HCT116 (cell line): ENCODE results near the gene HEMK1.

Source experiments
- TF ChIP-seq, protein P1 (sequence below), 3 experiments: fragments of 200-600 bp in 1 of 3; sonication (generic) in 1 of 3; IDR thresholded peaks in 2 of 3; conservative IDR thresholded peaks in 1 of 3; 2 replicates each; pipeline ENCODE4 v1.5.1; 2012 to 2017; ENCODE audit warnings: low read depth in 2 of 3, low read length in 2 of 3, antibody characterized with exemption in 1 of 3, borderline replicate concordance in 1 of 3, control low read depth in 1 of 3, mild to moderate bottlenecking in 1 of 3, mixed read lengths in 1 of 3, mixed run types in 1 of 3, moderate library complexity in 1 of 3; ENCODE audit not compliant: insufficient read depth in 1 of 3
- TF ChIP-seq, protein P2 (sequence below): IDR thresholded peaks from 2 replicates; pipeline ENCODE4 v1.6.1; 2012; ENCODE audit warnings: low read depth

DNA sequence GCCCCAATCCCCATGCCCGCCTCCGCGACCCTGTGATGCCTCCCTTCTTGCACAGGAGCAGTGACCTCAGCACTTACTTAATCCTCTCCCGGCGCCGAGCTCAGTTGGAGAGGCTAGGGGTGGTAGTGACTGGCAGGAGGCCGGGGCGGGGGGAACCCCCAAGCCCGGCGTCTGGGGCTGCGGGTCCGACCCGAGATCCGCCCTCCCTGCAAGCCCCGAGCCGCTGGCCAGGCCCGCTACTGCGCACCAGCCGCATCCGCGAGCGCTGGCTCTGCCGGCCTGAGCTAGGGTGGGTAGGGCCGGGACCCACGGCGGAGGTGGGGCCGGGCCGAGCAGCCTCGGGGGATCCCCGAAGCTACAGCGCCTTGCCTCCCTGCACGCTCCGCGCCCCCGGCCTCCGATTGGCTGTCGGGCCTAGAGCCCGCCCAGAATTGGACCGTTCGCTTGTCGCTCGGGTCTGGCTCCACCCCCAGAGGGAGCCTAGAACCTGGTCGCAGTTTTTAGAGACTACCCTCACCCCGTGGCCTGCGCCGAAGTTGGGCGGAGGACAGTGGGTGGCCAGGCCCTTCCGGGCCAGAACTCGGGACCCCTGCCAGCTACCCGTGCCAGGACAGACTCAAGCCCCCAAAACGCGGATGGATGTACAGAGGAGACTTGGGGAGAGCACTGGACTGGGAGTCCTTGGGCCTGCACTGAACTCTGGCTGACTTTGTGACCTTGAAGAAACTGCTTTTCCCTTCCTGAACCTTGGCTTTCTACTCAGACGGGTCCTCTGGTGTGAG lies 1.7 kb upstream of the HEMK1 start, which contains the start of gene C3orf18:
- TF ChIP-seq, protein P1, sequence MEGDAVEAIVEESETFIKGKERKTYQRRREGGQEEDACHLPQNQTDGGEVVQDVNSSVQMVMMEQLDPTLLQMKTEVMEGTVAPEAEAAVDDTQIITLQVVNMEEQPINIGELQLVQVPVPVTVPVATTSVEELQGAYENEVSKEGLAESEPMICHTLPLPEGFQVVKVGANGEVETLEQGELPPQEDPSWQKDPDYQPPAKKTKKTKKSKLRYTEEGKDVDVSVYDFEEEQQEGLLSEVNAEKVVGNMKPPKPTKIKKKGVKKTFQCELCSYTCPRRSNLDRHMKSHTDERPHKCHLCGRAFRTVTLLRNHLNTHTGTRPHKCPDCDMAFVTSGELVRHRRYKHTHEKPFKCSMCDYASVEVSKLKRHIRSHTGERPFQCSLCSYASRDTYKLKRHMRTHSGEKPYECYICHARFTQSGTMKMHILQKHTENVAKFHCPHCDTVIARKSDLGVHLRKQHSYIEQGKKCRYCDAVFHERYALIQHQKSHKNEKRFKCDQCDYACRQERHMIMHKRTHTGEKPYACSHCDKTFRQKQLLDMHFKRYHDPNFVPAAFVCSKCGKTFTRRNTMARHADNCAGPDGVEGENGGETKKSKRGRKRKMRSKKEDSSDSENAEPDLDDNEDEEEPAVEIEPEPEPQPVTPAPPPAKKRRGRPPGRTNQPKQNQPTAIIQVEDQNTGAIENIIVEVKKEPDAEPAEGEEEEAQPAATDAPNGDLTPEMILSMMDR (IDR thresholded peaks at IDR 0.05 in 2 of 3, conservative IDR thresholded peaks at IDR 0.05 in 1 of 3; ENCODE audit: borderline replicate concordance in 1 of 3, insufficient read depth in 1 of 3, low read depth in 2 of 3, low read length in 2 of 3): no peak
- TF ChIP-seq, protein P2, sequence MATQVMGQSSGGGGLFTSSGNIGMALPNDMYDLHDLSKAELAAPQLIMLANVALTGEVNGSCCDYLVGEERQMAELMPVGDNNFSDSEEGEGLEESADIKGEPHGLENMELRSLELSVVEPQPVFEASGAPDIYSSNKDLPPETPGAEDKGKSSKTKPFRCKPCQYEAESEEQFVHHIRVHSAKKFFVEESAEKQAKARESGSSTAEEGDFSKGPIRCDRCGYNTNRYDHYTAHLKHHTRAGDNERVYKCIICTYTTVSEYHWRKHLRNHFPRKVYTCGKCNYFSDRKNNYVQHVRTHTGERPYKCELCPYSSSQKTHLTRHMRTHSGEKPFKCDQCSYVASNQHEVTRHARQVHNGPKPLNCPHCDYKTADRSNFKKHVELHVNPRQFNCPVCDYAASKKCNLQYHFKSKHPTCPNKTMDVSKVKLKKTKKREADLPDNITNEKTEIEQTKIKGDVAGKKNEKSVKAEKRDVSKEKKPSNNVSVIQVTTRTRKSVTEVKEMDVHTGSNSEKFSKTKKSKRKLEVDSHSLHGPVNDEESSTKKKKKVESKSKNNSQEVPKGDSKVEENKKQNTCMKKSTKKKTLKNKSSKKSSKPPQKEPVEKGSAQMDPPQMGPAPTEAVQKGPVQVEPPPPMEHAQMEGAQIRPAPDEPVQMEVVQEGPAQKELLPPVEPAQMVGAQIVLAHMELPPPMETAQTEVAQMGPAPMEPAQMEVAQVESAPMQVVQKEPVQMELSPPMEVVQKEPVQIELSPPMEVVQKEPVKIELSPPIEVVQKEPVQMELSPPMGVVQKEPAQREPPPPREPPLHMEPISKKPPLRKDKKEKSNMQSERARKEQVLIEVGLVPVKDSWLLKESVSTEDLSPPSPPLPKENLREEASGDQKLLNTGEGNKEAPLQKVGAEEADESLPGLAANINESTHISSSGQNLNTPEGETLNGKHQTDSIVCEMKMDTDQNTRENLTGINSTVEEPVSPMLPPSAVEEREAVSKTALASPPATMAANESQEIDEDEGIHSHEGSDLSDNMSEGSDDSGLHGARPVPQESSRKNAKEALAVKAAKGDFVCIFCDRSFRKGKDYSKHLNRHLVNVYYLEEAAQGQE: no peak
